GM21447 (cell line): ENCODE results near the gene MAN1C1.

Experiments
- ATAC-seq: cut with Tn5 transposase; IDR thresholded peaks from one replicate; pipeline ENCODE4 v1.9.1; 2021; ENCODE audit not compliant: unreplicated experiment

MAN1C1 gene

DNA sequence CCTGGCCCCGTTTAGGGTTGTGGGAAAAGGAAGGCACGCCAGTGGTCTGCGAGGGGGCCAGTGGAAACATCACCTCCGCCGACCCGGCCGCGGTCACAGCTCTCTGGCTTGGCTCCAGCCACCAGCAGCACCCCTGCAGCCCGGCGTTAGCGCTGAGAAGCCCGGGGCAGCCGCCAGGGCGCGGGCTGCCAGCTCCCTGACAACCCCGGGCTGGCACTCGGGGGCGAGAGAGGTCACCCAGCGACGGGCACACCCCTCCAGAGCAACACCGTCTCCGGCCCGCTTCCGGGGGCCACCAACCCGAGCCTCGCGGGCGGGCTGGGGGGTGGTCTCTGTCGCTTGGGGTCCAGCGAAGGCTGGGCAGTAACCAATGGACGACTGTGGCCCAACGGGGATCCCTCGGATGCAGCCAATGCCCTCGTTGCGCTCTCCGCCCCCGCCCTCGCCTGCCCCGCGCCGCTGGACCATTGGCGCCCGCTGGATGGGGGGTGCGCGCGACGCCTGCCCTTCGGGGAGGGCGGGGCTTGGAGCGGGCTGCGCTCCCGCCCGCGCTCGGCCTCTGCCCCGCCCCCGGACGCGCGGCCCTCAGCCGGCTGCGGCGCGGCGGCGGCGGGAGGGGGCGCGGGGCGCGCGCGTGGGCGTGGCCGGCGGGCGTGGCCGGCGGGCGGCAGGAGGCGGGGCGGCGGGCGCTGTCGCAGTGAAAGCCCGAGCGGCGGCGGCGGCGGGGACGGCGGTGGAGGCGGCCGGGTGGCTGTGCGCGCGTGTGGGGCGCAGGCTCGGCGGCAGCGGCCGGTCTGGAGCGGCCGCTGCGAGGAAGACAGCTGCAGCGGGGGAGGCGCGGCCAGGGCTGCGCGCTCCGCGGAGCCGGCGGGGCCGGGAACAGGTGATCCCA, at the start of gene MAN1C1:
TSS of gene MAN1C1 (plus strand) at position 697 of the 892 bp plus-strand sequence. CDS start 1,007 bp downstream, outside the sequence.
- ATAC-seq: peak; percentile 44

DNA sequence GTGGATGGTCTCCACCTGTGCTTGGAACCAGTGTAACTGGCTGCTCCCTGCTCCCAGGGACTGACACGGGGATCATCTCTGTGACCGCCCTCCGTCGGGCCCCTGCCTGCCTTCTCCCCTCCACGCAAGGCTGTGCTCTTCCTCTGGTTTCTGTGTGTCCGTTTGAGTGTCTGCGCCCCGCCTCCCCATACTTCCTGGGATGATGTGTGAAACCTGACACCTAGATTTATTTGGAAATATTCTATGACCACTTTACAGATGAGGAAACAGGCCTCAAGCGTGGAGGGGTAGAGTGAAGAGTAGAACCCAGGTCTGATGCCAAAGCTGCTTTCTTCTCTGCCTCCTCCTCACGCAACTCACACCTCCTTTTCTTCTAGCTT, 48.9 kb upstream of the MAN1C1 start:
- no peak for ATAC-seq

DNA sequence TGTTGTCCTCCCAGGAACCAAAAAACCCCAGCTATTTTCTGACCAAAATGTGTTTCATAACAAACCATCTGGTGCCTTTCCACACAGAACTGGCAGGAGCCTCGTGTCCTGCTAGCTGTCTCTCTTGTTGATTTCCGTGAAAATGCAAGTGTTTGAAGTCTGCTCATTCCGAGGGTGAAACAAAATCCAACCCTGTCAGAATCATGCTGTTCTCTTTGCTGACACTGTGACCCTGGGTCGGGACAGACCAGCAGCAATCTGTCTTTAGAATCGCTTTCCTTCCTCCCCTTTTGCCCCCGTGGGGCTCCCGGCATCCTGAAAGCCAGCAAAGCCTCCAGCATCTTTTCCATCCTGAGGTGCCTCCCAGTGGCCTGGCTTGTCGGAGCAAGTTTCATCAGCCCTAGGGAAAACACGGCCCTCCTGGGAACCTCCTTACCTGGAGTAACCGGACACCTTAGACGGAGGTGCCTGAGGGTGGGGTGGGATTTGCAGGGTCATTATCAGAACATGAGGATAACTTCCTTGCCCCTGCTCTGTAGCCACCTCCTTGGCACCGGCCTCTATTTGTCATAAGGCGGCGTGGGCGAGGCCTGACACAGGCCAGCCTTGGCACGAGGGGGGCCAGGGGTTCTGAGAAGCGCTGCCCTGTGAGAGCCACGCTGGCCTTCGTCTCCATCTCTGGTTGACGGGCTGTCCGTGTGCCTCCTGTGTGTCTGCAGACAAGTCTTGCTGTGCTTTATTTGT, 48.3 kb upstream of the MAN1C1 start:
- no peak for ATAC-seq

DNA sequence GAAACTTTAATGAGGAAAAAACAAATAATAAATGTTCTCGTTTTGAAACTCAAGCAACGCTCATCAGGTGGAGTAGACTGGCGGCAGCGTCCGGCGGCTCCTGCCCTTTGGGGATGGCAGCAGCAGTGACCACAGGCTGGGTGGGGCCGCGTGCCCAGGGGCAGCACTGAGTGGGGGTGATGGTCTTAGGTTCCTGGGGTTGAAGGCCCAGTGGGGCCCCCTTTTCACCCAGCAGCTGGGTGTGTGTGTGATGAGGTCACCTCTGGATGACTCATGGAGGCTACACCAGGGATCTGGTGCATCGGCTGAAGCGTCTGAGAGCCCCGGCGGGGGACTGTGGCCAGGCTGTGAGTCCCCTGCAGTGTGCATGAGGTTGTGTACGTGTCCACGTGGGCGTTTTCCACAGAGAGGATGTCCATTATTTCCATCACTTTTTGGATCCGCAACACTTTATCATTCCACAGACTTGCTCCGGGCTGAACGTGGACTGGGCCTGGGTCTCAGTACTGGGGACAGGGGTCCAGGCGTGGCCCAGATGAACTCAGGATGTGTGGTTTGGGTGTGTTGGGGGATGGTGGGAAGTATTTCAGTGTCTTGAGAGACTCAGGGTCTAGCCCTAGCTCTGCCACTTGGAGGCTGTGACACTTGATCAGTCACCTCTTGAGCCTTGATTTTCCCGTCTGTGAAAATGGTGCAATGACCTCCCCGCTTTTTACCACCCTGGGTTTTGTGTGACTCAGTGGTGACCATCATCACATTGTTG, 47.6 kb upstream of the MAN1C1 start:
- ATAC-seq: no peak

DNA sequence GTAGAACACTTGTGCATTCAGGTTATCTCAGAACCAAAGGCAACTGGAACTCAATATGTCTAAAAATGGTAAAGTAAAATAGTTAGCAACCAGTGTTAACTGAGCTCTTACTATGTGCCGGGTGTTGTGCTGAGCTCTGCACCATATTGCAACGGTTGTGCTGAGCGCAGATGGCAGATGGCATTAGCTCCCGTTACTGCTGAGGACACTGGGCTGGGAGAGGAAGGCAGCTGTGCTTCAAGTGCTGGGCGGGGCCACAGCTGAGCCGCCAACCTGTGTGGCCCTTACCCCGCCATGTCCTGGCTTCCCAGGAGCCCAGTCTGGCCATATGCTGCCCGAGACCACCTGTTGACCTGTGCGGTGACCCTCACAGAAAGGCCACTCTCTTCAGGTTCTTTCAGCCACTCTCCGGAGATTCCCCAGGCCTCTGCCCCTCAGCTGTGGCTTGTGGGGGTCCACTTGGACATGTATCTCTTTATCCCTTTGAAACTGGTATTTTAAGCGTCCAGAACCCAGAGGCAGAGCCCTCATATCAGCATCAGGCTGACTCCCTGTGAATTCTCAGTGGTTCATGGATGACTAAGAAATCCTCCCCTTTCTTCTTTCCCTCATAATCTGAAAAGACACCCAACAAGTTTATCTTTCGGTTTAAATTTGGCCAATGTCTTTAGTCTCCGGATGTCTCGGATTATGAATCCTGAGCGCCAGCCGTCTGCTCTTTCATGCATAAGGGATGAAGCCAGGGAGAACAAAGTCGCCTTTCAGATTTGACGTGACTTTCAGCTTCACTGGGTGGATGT, 46.8 kb upstream of the MAN1C1 start:
- ATAC-seq: no peak

DNA sequence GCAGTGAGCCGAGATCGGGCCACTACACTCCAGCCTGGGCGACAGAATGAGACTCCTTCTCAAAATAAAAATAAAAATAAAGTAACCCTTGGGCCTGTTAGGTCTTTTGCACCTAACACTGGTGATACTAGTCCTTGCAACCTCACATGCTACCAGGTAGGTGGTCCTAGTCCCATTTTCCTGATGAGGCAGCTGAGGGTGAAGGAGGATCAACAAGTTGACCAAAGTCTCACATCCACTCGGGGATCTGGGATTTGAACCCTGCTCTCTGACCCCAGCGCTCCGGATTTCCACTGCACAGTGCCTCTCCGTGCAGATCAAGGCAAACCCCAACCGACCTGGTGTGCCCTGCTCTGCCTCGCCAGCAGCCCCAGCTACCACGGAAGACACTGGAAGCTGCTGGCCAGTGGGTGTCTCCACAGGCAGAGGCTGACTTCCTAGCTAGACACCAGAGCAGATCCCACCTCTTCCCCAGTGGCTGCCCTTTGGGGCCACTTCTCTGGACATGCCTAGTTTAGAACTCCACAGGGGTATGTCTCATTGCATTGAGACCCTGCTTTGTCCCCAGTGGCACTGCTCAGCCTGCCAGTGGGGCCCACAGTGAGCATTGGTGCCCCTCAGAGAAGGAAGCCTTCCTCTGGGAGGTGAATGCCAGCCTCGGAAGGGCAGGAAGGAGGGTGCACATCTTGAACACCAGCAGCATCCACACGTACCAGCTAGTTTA, 45.6 kb upstream of the MAN1C1 start:
- no peak for ATAC-seq

DNA sequence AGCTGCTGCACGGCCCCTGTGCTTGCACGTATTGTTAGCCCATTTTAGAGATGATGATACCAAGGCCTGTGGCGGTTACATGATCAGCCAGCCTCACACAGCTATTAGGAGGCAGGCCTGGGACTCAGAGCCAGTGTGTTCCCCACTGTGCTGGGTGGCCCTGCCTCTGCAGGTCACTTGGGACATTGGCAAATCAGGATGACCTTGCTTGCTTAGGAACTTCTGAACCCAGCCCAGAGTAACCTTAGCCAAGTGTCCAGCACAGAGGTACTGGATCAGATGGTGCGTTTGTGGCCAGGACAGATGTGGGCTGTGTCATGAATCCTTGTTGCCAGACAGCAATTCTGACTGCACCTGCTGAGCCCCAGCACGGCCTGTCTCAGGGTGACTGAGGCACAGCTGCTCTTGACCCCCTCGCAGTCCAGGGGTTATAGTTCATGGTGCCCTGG, 45.0 kb upstream of the MAN1C1 start:
- no peak for ATAC-seq

DNA sequence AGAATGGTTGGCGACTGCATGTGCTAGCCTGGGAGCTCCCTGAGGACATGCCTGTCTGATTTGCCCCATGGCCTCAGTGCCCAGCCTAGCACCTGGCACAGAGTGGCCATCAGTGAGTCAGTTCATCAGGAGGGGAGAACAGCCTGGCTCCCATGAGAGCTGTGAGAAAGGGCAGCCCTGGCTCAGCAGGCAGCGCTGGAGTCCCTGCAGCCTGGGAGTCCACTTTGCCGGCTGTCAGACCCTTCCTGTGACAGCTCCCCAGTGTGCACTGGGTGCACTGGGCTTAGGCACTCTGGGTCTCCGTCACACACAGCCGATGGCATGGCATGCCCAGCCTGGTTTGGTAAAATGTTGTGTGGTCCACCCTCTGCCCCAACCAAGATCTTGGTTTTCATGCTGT, 44.5 kb upstream of the MAN1C1 start:
- ATAC-seq: no peak

DNA sequence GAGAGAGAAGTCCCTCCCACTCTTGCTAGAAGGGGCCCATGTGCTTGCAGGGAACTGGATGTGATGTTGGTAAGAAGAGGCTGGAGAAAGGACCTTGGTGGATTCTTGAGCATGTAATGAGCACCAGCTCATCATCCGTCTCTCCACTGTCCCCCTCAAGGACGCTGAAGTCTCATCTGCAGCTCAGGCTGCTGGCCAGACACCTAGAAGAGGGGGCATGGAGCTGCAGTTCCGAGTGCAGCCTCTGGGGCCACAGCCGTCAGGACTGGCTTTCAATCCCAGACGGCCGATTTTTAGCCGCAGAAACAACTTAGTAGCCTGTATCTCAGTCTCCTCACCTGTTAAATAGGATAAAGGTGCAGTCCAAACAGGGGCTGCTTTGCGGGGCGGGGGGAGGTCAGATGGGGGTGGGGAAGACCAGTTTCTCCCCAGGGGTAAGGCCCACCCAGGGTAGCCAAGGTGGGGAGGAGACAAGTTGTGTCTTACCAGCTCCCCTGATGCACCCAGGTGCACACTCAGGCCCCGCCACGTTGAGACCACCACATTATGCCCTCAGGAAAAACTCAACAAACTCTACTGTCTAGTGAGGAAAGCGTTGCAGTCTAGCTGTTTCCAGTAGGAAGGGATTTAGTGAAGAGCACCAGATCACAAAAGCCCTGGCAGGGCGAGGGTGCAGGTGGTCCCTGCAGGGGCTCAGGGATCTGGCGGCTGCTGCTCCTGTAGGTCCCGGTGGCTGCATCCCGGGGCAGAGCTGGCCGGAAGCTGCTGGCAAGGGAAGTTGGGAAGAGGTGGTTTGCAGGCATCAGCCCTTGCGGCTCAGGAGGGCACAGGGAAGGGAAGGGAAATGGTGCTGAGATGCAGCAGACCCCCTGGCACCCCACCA, 43.6 kb upstream of the MAN1C1 start:
- ATAC-seq: no peak

DNA sequence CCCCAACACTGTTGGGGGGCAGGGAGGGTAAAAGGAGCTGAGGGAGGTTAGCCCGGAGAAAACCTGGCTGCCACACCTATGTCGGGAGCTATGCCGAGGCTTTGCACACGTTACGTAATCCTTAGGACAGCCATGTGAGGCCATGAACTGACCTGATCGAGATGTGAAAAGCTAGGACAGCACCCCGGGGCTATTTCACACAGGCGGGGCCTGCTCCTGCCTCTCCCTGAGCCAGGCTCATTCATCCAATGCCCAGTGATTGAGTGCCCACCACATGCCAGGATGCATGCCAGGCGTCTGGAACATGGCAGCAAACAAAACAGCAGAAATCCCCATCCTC, 43.0 kb upstream of the MAN1C1 start:
- ATAC-seq: no peak

DNA sequence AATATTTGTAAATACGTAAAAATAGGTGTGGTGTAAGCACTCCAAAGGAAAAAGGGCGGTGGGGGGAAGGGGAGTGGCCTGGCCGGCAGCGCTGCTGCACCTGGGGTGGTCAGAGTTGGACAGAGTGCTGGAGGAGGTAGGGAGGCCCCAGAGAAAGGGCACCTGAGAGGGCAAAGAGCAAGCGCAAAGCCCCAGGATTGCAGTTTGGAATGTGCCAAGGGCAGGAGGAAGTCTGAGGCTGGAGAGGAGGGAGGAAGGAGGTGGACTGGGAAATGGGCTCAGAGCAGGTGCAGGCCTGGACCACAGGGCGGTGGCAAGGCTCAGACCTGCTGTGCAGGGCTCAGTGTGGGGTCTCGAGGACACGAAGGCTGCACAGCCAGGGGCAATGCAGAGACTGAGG, 42.6 kb upstream of the MAN1C1 start:
- no peak for ATAC-seq

DNA sequence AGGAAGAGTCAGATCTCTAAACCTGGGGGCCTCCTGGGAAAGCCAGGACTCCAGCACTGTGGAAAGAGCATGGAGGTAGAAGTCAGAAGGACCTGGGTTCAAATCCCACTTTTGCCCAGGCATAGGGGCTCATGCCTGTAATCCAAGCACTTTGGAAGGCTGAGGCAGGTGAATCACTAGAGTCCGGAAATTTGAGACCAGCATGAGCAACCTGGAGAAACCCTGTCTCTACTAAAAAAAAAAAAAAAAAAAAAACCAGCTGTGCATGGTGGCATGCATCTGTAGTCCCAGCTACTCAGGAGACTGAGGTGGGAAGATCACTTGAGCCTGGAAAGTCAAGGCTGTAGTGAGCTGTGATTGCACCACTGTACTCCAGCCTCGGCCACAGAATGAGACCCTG, 41.4 kb upstream of the MAN1C1 start:
- ATAC-seq: no peak

DNA sequence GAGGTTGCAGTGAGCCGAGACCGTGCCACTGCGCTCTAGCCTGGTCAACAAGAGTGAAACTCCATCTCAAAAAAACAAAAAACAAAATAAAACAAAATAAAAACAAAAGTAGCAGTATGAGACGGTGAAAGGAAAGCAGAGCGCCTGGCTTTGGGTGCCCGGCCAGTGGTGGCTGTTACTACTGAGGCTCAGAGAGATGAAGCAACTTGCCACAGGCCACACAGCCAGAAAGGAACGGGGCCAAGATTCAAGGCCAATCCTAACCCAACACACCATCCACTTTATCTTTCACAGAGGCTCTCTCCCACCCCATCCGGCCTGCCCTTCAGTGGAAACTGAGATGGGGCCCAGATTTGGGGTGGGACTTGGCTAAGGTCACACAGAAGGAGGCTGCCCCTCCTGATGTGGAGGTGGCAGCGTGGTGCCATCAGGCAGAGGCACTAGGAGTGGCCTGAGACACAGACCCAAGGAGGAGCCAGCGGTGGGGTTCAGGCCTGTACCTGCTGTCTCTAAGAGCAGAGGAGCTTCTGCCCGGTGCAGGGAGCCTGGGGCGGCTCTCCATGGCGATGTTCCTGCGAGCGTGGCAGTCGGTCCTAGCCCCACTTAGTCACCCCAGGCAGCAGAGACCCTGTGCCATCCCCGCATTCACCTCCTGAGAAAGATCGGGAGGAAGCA, 40.0 kb upstream of the MAN1C1 start:
- ATAC-seq: no peak

DNA sequence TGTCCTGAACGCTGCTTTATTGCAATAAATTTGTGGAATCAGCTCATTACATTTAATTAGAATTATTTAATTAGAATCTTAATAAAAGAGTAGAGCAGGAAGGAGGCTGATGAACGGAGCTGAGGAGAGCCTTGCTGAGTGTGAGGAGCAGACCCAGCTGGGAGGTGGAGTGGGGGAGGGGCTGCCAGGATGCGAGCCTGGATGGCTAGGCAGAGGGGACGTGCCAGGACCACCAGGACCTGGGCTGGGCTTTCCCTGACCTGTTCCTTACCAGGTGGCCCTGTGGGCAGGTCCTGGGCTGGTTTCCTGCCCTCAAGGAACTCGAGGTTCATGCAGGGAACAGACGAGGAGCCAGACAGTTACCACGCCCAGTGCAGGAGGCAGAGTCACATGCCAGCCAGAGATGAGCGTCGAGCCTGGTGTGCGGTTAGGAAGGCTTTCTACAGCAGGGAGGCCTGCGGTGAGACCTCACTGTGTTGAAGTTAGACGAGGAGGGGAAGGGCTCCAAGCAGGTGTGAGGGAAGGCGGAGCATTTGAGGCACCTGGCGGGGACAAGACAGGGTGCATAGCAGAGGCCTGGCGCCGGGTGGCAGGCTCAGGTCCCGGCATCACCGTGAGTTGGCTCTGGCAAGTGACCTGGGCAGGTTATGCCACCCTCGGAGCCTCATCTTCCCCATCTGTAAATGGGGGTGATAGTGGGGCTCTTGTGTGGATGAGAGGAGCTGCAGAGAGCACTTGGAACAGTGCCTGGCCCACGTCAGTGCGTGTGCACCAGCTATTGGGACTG, 39.3 kb upstream of the MAN1C1 start:
- ATAC-seq: no peak

DNA sequence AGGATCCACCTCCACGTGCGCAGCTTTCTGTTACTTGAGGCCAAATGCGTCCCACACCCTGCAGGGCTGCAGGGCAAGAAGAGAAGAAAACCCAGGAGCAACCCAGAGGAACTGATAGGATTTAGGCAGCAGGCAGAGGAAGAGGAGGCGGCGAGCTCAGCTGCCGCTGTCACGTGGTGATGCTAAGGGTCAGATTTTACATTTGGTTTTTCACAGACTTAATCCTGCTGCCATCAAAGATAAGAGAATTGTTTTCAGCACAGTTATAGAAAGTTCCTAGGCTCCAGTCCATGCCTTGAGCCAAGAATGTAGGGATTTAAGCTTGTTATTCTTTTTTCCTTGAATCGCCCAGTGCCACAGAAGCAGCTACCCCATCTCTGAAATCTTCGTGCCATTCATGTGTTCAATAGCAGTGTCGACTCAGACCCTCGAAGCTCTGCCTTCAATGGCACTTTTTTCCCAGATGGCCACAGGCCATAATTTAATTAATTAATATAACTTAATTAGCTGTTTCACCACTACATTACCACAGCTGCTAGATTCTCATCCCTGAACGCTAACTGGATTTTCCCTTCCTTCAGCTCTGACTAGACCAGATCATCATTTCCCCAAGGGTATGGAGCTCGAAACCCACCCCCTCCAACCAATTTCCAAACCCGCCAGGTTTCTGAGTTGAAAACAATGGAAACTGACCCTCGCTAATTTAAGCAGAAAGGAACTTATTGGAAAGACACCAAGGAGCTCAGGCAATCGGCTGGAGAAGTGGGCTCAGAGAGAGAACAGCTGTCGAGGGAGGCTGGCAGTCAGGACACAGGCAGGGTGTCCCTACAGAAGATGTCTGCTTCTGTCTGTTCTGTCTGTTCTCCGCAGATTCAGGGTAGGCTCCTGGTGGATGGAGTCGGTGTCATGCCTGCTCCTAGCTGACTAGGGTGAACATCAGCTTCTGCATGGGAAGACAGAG, 37.0 kb upstream of the MAN1C1 start:
- ATAC-seq: no peak

DNA sequence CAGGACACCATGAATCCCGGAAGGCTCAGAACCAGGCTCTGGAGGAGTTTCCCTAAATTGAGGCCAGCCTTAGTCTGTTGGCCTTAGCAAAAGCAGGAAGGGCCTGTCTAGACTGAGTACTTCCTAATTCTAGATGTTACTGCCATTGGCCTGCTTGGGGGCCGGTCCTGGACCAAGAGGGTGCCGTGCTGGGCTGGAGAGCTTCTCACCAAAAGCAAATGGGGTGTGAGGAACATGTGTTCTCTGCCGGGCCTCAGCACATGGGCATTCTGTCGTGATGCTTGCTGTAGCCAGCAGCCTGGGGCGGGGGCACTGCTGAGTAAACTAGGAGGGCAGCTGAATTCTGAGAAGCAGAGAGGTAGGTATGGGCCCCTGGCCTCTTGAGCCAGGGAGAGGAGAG, 35.7 kb upstream of the MAN1C1 start:
- ATAC-seq: no peak

DNA sequence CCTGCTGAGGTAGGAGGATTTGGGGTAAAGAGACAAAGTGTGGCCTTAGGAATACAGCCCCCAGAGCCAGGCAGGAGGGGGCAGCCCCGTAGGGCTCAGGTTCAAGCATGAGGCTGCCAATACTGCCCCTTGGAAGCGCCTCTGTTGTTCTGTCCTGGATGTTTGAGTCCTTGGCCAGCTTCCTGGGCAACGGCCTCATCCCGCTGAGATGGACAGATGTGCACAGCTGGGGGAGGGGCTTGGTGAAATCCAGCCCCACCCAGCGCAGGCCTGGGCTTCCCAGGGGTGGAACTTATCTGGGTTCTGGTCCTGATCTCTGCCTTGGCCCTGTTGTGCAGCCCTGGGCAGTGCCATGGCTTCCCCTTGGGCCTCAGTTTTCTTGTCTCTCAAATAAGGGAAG, 34.8 kb upstream of the MAN1C1 start:
- no peak for ATAC-seq
